HEK293 (cell line): ENCODE results near the gene MASP2.

Source experiments
- CTCF ChIA-PET: fragments of 350-600 bp; formaldehyde crosslinking; extraction: SDS; loops from one replicate; lab custom pipeline; 2021; ENCODE audit warnings: antibody characterized with exemption; lab: Yijun Ruan, JAX
- POLR2A ChIA-PET: fragments of 300-600 bp; formaldehyde crosslinking; extraction: SDS; loops from one replicate; lab custom pipeline; 2020; ENCODE audit warnings: antibody characterized with exemption, inconsistent platforms; lab: Yijun Ruan, JAX
- H3K27ac ChIP-seq: fragments of 200-500 bp; sonication (Bioruptor generic); 2 replicates; pipeline ENCODE4 v1.5.1; 2014; ENCODE audit warnings: low read depth, low read length, control low read depth, inconsistent platforms; ENCODE audit errors: extremely low read depth
- H3K36me3 ChIP-seq, 2 experiments: fragments of 200-500 bp in 1 of 2; sonication (Bioruptor generic) in 1 of 2; 1 replicate in 1 of 2; 2 replicates in 1 of 2; pipeline ENCODE4 v1.5.1; 2014 to 2017; ENCODE audit warnings: inconsistent platforms in 2 of 2, low read length in 2 of 2; ENCODE audit not compliant: control insufficient read depth in 2 of 2, insufficient read depth in 1 of 2
- H3K4me1 ChIP-seq: fragments of 200-500 bp; sonication (Bioruptor generic); 2 replicates; pipeline ENCODE4 v1.5.1; 2014; ENCODE audit warnings: mild to moderate bottlenecking, low read length, inconsistent platforms; ENCODE audit not compliant: control insufficient read depth, insufficient read depth
- H3K4me3 ChIP-seq: 2 replicates; pipeline ENCODE4 v1.5.1; 2011; ENCODE audit warnings: low read depth, mild to moderate bottlenecking, control low read depth, low read length, moderate library complexity
- H3K9me3 ChIP-seq: fragments of 200-500 bp; sonication (Bioruptor generic); 2 replicates; pipeline ENCODE4 v1.5.1; 2014; ENCODE audit warnings: low read depth, low read length, inconsistent platforms; ENCODE audit not compliant: control insufficient read depth, insufficient read depth
- CTCF ChIP-seq: fragments of 450-650 bp; formaldehyde crosslinking; IDR thresholded peaks from 2 replicates; pipeline ENCODE4 v1.5.1; 2016; ENCODE audit warnings: missing biosample characterization, missing genetic modification characterization
- EGR2 ChIP-seq: fragments of 450-650 bp; formaldehyde crosslinking; IDR thresholded peaks from 2 replicates; pipeline ENCODE4 v1.5.1; 2016; ENCODE audit warnings: low read depth, missing biosample characterization, missing genetic modification characterization
- GLI2 ChIP-seq: fragments of 450-650 bp; formaldehyde crosslinking; IDR thresholded peaks from 2 replicates; pipeline ENCODE4; 2017; ENCODE audit warnings: missing biosample characterization, missing genetic modification characterization, low read depth, borderline replicate concordance
- HOXD13 ChIP-seq: sonication (generic); formaldehyde crosslinking; IDR thresholded peaks from 2 replicates; pipeline ENCODE4 v1.8.0; 2022; ENCODE audit warnings: missing genetic modification reagents, borderline replicate concordance
- PRDM10 ChIP-seq: fragments of 450-650 bp; formaldehyde crosslinking; IDR thresholded peaks from 2 replicates; pipeline ENCODE4 v1.5.1; 2016; ENCODE audit warnings: missing biosample characterization, missing genetic modification characterization
- ZBTB17 ChIP-seq: fragments of 450-650 bp; formaldehyde crosslinking; IDR thresholded peaks from 2 replicates; pipeline ENCODE4 v1.5.1; 2016; ENCODE audit warnings: missing biosample characterization, missing genetic modification characterization
- ZFHX2 ChIP-seq: fragments of 450-650 bp; formaldehyde crosslinking; conservative IDR thresholded peaks from 2 replicates; pipeline ENCODE4 v1.5.1; 2016; ENCODE audit warnings: missing biosample characterization, missing genetic modification characterization
- ZFP3 ChIP-seq: fragments of 450-650 bp; formaldehyde crosslinking; IDR thresholded peaks from 2 replicates; pipeline ENCODE4 v1.5.1; 2016; ENCODE audit warnings: low read depth, missing biosample characterization, missing genetic modification characterization
- ZNF2 ChIP-seq: fragments of 450-650 bp; formaldehyde crosslinking; IDR thresholded peaks from 2 replicates; pipeline ENCODE4 v1.5.1; 2016; ENCODE audit warnings: missing biosample characterization, missing genetic modification characterization
- ZNF223 ChIP-seq: fragments of 450-650 bp; formaldehyde crosslinking; IDR thresholded peaks from 2 replicates; pipeline ENCODE4 v1.5.1; 2016; ENCODE audit warnings: missing biosample characterization, missing genetic modification characterization
- ZNF266 ChIP-seq: fragments of 450-650 bp; formaldehyde crosslinking; IDR thresholded peaks from 2 replicates; pipeline ENCODE4 v1.5.1; 2016; ENCODE audit warnings: missing biosample characterization, missing genetic modification characterization, low read depth
- ZNF366 ChIP-seq: fragments of 450-650 bp; formaldehyde crosslinking; conservative IDR thresholded peaks from 2 replicates; pipeline ENCODE4 v1.5.1; 2016; ENCODE audit warnings: missing biosample characterization, missing genetic modification characterization
- ZNF654 ChIP-seq: fragments of 450-650 bp; formaldehyde crosslinking; IDR thresholded peaks from 2 replicates; pipeline ENCODE4 v1.5.1; 2016; ENCODE audit warnings: low read depth, missing biosample characterization, missing genetic modification characterization
- ZNF664 ChIP-seq: fragments of 450-650 bp; formaldehyde crosslinking; IDR thresholded peaks from 2 replicates; pipeline ENCODE4 v1.5.1; 2016; ENCODE audit warnings: missing biosample characterization, missing genetic modification characterization
- TF ChIP-seq, protein P1 (sequence below): fragments of 450-650 bp; formaldehyde crosslinking; IDR thresholded peaks from 2 replicates; pipeline ENCODE4 v1.5.1; 2016; ENCODE audit warnings: missing biosample characterization, missing genetic modification characterization, low read depth

Gene MASP2

DNA sequence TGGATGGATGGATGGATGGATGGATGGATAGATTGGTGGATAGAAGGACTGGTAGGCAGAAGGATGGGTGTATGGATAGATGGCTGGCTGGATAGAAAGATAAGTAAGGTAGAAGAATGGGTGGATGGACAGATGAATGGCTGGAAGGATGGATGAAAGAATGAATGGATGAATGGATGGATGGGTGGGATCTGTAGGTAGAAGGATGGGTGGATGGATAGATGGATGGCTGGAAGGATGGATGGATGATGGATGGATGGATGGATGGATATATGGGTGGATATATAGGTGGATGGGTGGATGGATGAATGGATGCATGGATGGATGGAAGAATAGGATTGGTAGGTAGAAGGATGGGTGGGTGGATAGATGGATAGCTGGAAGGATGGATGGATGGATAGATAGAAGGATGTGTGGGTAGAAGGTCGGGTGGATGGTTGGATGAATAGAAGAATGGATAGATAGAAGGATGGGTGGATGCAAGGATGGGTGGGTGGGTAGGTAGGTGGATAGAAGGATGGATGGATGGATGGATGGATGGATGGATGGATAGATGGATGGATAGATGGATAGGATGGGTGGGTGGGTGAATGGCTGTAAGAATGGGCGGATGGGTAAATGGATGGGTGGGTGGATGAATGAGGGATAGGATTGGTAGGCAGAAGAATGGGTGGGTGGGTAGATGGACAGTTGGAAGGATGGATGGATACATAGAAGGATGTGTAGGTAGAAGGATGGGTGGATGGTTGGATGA lies 7.5 kb downstream of the MASP2 start:
- Histone ChIP-seq H3K4me1 (no peaks in the 10 kb centered on the region), H3K4me3 (no peak overlapping the region), H3K9me3 (no peaks in the 10 kb centered on the region), H3K27ac (no peak overlapping the region), H3K36me3 (no peaks in the 10 kb centered on the region)
- CTCF ChIA-PET, result interaction anchor here (1.0 to 5.1 kb wide), 3 partner anchors 202 to 604 kb away, joined by 4 to 95 read pairs (median 19); no protein-coding TSS in a partner anchor
- POLR2A ChIA-PET, result interaction anchor here (0.7 kb wide), 1 partner anchor 76 kb away, joined by 9 read pairs; no protein-coding TSS in a partner anchor
- TF ChIP-seq ZNF366, result peak; percentile 97
- TF ChIP-seq ZNF266, result 0 out of 2 replicates have a peak, but pooled peaks have one; percentile 28
- peak; percentile 77 for TF ChIP-seq EGR2 (tag by site-specific recombination)
- peak; percentile 61 for TF ChIP-seq ZFHX2 (tag by site-specific recombination)
- TF ChIP-seq, protein P1, sequence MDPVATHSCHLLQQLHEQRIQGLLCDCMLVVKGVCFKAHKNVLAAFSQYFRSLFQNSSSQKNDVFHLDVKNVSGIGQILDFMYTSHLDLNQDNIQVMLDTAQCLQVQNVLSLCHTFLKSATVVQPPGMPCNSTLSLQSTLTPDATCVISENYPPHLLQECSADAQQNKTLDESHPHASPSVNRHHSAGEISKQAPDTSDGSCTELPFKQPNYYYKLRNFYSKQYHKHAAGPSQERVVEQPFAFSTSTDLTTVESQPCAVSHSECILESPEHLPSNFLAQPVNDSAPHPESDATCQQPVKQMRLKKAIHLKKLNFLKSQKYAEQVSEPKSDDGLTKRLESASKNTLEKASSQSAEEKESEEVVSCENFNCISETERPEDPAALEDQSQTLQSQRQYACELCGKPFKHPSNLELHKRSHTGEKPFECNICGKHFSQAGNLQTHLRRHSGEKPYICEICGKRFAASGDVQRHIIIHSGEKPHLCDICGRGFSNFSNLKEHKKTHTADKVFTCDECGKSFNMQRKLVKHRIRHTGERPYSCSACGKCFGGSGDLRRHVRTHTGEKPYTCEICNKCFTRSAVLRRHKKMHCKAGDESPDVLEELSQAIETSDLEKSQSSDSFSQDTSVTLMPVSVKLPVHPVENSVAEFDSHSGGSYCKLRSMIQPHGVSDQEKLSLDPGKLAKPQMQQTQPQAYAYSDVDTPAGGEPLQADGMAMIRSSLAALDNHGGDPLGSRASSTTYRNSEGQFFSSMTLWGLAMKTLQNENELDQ, result no peak
- TF ChIP-seq ZBTB17 (tag by site-specific recombination), result peak; percentile 65
- no peak for TF ChIP-seq GLI2 (tag by site-specific recombination)
- TF ChIP-seq, all 188 proteins: peak for 5

DNA sequence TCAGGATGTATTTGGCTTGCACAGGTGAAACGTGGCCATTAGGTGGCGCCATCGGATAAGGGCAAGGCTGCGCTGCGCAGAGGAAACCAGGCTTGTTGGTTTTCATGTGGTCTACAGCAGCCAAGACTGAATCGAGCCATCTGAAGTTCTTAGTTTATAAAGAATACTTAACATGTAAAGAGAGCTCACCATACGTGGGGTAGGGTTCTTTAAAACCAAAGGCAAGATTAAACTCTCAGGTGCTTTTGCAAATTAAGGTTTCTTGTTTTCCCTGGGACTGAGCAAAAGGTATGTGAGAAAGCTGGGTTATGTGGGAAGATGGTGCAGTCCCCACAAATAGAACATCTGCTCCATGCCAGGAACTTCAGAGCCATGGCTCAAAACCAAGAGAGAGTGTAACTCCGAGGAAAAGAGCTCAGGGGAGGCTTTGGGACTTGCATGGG lies 9.3 kb downstream of the MASP2 start:
- Histone ChIP-seq H3K4me3 (no peak overlapping the region), H3K27ac (no peak overlapping the region), H3K9me3 (no peaks in the 10 kb centered on the region), H3K36me3 (no peaks in the 10 kb centered on the region), H3K4me1 (no peaks in the 10 kb centered on the region)
- no peak for TF ChIP-seq HOXD13
- TF ChIP-seq ZNF2, result peak; percentile 49; the same call in 1 of the 2 replicates
- peak; percentile 98 for TF ChIP-seq ZNF654 (tag by site-specific recombination)
- TF ChIP-seq ZFP3 (tag by site-specific recombination), result no peak
- TF ChIP-seq ZNF223, result no peak
- TF ChIP-seq PRDM10, result peak; percentile 80
- peak; percentile 94 for TF ChIP-seq CTCF
- no peak for TF ChIP-seq ZNF664 (tag by site-specific recombination)
- POLR2A ChIA-PET, result interaction anchor here (0.5 to 1.2 kb wide), 5 partner anchors 22 to 708 kb away, joined by 3 to 9 read pairs (median 4); partner anchors contain the start of gene SRM
- CTCF ChIA-PET, result interaction anchor here (0.5 to 5.1 kb wide), 92 partner anchors 10 to 1565 kb away, joined by 3 to 95 read pairs (median 4); partner anchors contain the start of genes EXOSC10, FBXO6, MASP2 and MTOR
